Body of pancreas (tissue), 4 donors: Measurements from ENCODE around the gene GOLGA1. TPM values are rescaled to one million over a fixed set of nuclear protein-coding genes. Genes with fewer than 3 reads are reported as not detected.

ENCODE experiments used
- ATAC-seq: fragments of 150-250 bp; one replicate; pipeline ENCODE4 v1.9.1; 2016
- DNase-seq, 4 donors: peaks; one replicate each; pipeline ENCODE4 v3.0.0-alpha.2; 2019
- H3K27ac ChIP-seq, 4 donors: fragments of 200-600 bp; sonication (generic); 1 replicate in 3 of 4; 2 replicates in 1 of 4; pipeline versions ENCODE4 v1.5.1 to v1.6.1; 2016 to 2019; ENCODE audit warnings: mild to moderate bottlenecking in 1 of 4, mixed read lengths in 1 of 4, moderate library complexity in 1 of 4
- H3K27me3 ChIP-seq, 2 donors: fragments of 200-600 bp; sonication (generic); one replicate each; pipeline ENCODE4 v1.6.0; 2016; ENCODE audit warnings: mild to moderate bottlenecking in 1 of 2
- H3K36me3 ChIP-seq, 2 donors: fragments of 200-600 bp; sonication (generic); replicated peaks in 1 of 2; 2 replicates each; pipeline ENCODE4 v1.5.1; 2016; ENCODE audit warnings: low read depth in 2 of 2; ENCODE audit not compliant: insufficient read depth in 1 of 2
- H3K4me1 ChIP-seq: fragments of 200-600 bp; sonication (generic); one replicate; pipeline ENCODE4 v1.6.0; 2016
- H3K4me3 ChIP-seq, 2 donors: fragments of 200-600 bp; sonication (generic); 1 replicate in 1 of 2; 2 replicates in 1 of 2; pipeline ENCODE4 v1.5.1; 2016 to 2019
- H3K9me3 ChIP-seq, 3 donors: fragments of 200-600 bp; sonication (generic); 1 replicate in 2 of 3; 2 replicates in 1 of 3; pipeline ENCODE4 v1.5.1; 2016
- CTCF ChIP-seq, 7 experiments: fragments of 450-650 bp in 4 of 7; fragments of 200-600 bp in 3 of 7; sonication (generic) in 3 of 7; IDR thresholded peaks; one replicate each; pipeline ENCODE4 v1.5.1; 2016 to 2019; ENCODE audit warnings: antibody characterized with exemption in 7 of 7
- POLR2A ChIP-seq, 3 donors: fragments of 450-650 bp; IDR thresholded peaks; one replicate each; pipeline ENCODE4 v1.6.1; 2016; ENCODE audit warnings: antibody characterized with exemption in 3 of 3, mild to moderate bottlenecking in 2 of 3
- WGBS, 2 donors: methylation state at CpG; one replicate each; pipeline ENCODE4 v1.1.5; 2017; 5-methylcytosine and 5-hydroxymethylcytosine counted together
- intact Hi-C: fragments of 100-400 bp; cut with DNase I; formaldehyde crosslinking; loops from one replicate; pipeline ENCODE4 v1.15.1; 2023
- small RNA-seq: library from RNA; depleted of rRNA; stranded (forward); fragments of <200 nt; gene quantifications from one replicate; pipeline ENCODE3, GENCODE V24; 2016
- total RNA-seq, 2 donors: library from RNA; depleted of rRNA; stranded (reverse); fragments of >200 nt; gene quantifications; one replicate each; pipeline ENCODE4 v1.1.0, GENCODE V29; 2016

Gene GOLGA1
- total RNA-seq, 2 donors from 2014 or later, result 14.5 to 32.6 TPM

GRCh38 chr9:124831642-124832364 lies 109.1 kb downstream of the GOLGA1 start:
- Histone ChIP-seq H3K4me1 (peaks cover 43% of the 10 kb centered on the region), H3K27me3 (no peaks in the 10 kb centered on the region), H3K9me3 (no peaks in the 10 kb centered on the region), H3K27ac (peak overlapping the region in 3 of 4 donors; percentile 41 to 72 (median 56)), H3K4me3 (no peak overlapping the region), H3K36me3 (no peaks in the 10 kb centered on the region)
- ATAC-seq, result peak; percentile 85
- 44 to 53% methylated on average over 6 to 9 of the region's 9 CpGs for WGBS, 2 donors
- no peak for TF ChIP-seq CTCF (IDR thresholded peaks at IDR 0.05)
- TF ChIP-seq POLR2A (IDR thresholded peaks at IDR 0.05), result no peak
- peak; percentile 72 to 84 (median 81) for DNase-seq
- intact Hi-C loops, result no loop called here

- 71 to 72% methylated on average over 4 of the region's 4 CpGs for WGBS, 2 donors
- ATAC-seq, result no peak
- Histone ChIP-seq H3K9me3 (no peaks in the 10 kb centered on the region), H3K36me3 (no peaks in the 10 kb centered on the region), H3K4me3 (no peak overlapping the region), H3K27me3 (no peaks in the 10 kb centered on the region), H3K4me1 (peaks cover 36% of the 10 kb centered on the region), H3K27ac (no peak overlapping the region)
- no peak for DNase-seq
- TF ChIP-seq POLR2A (IDR thresholded peaks at IDR 0.05), result no peak
- no peak for TF ChIP-seq CTCF (IDR thresholded peaks at IDR 0.05)
- intact Hi-C loops, result no loop called here
Observed at GRCh38 chr9:124830593-124830992, 110.3 kb downstream of the GOLGA1 start.

GRCh38 chr9:124829334-124829669 lies 111.6 kb downstream of the GOLGA1 start:
- no peak for DNase-seq
- no peak overlapping the region for H3K27ac ChIP-seq
- intact Hi-C loops, result no loop called here
- no peak overlapping the region for H3K4me3 ChIP-seq
- H3K4me1 ChIP-seq, result peaks cover 23% of the 10 kb centered on the region
- no peak for ATAC-seq
- H3K9me3 ChIP-seq, result no peaks in the 10 kb centered on the region
- H3K27me3 ChIP-seq, result no peaks in the 10 kb centered on the region
- 67 to 73% methylated on average over 5 of the region's 5 CpGs for WGBS, 2 donors
- TF ChIP-seq CTCF (IDR thresholded peaks at IDR 0.05) (no peak), POLR2A (IDR thresholded peaks at IDR 0.05) (no peak)
- no peaks in the 10 kb centered on the region for H3K36me3 ChIP-seq

- DNase-seq (no peak), ATAC-seq (no peak)
- H3K4me3 ChIP-seq, result no peak overlapping the region
- peaks cover 22% of the 10 kb centered on the region for H3K4me1 ChIP-seq
- 53 to 65% methylated on average over 2 of the region's 2 CpGs for WGBS, 2 donors
- intact Hi-C loops, result no loop called here
- H3K27me3 ChIP-seq, result no peaks in the 10 kb centered on the region
- no peak for TF ChIP-seq CTCF (IDR thresholded peaks at IDR 0.05)
- H3K9me3 ChIP-seq, result no peaks in the 10 kb centered on the region
- no peaks in the 10 kb centered on the region for H3K36me3 ChIP-seq
- no peak overlapping the region for H3K27ac ChIP-seq
Observed at GRCh38 chr9:124828489-124829333, 112.2 kb downstream of the GOLGA1 start.

Small RNAs within 50 kb of the gene (small RNA-seq; reads per million reads assigned to genes)
- not detected for gene RNU4-82P

Other genes starting within 250 kb of the GOLGA1 start
- 1 to 10 TPM; 3.3 to 3.9 TPM for gene NR6A1, start 169.8 kb downstream of the GOLGA1 start, total RNA-seq
- gene OLFML2A, start 163.9 kb downstream of the GOLGA1 start, total RNA-seq, result 1 to 10 TPM; 4.4 to 5.3 TPM
- under 1 TPM in 1 of 2 donors, not detected in 1; 0.78 TPM for gene WDR38, start 87.6 kb downstream of the GOLGA1 start, total RNA-seq
- gene RPL35, start 79.1 kb downstream of the GOLGA1 start, total RNA-seq, result 1,000 to 10,000 TPM; 1,031 to 1,035 TPM
- 10 to 100 TPM; 14.5 to 21.8 TPM for gene ARPC5L, start 79.0 kb downstream of the GOLGA1 start, total RNA-seq
- gene SCAI, start 202.4 kb upstream of the GOLGA1 start, total RNA-seq, result 1 to 10 TPM; 6.7 to 7.6 TPM
- 10 to 100 TPM; 13.8 to 19.5 TPM for gene PPP6C, start 248.7 kb upstream of the GOLGA1 start, total RNA-seq